OCI-LY7 (cell line): ENCODE measurements around the gene CALY.

Source experiments
- CTCF ChIP-seq: fragments of 200-600 bp; sonication (generic); conservative IDR thresholded peaks from 2 replicates; pipeline ENCODE4 v1.5.1; 2014; ENCODE audit warnings: mild to moderate bottlenecking, antibody characterized with exemption, low read length, moderate library complexity, mixed read lengths
- EZH2phosphoT487 ChIP-seq: fragments of 200-600 bp; sonication (generic); IDR thresholded peaks from 2 replicates; pipeline ENCODE4 v1.6.1; 2018; ENCODE audit warnings: low read depth, borderline replicate concordance, mild to moderate bottlenecking, mixed run types, antibody characterized with exemption, low read length, moderate library complexity, mixed read lengths

GRCh38 chr10:133310789-133311188 is 25.9 kb downstream of the CALY start:
- no peak for TF ChIP-seq CTCF
- TF ChIP-seq EZH2phosphoT487 = no peak
